Measurements from ENCODE around the gene ST6GALNAC6. TPM values are rescaled to one million over a fixed set of nuclear protein-coding genes. Genes with fewer than 3 reads are reported as not detected.

Gene ST6GALNAC6
- total RNA-seq, 1 donor: 85.0 TPM

- TF ChIP-seq, protein P1, sequence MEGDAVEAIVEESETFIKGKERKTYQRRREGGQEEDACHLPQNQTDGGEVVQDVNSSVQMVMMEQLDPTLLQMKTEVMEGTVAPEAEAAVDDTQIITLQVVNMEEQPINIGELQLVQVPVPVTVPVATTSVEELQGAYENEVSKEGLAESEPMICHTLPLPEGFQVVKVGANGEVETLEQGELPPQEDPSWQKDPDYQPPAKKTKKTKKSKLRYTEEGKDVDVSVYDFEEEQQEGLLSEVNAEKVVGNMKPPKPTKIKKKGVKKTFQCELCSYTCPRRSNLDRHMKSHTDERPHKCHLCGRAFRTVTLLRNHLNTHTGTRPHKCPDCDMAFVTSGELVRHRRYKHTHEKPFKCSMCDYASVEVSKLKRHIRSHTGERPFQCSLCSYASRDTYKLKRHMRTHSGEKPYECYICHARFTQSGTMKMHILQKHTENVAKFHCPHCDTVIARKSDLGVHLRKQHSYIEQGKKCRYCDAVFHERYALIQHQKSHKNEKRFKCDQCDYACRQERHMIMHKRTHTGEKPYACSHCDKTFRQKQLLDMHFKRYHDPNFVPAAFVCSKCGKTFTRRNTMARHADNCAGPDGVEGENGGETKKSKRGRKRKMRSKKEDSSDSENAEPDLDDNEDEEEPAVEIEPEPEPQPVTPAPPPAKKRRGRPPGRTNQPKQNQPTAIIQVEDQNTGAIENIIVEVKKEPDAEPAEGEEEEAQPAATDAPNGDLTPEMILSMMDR (IDR thresholded peaks at IDR 0.05; ENCODE audit: insufficient read depth, low read length): no peak
These were observed 31.8 kb downstream of the ST6GALNAC6 start for GRCh38 chr9:127867356-127868277.

GRCh38 chr9:127866535-127866934 is 32.9 kb downstream of the ST6GALNAC6 start:
- no peak overlapping the region for H3K4me3 ChIP-seq (ENCODE audit: low read depth, low read length)
- TF ChIP-seq, protein P1 (IDR thresholded peaks at IDR 0.05; ENCODE audit: insufficient read depth, low read length): no peak
- no peak for DNase-seq (ENCODE audit: low read depth)

More at GRCh38 chr9:127867356-127868277, 31.8 kb downstream of the ST6GALNAC6 start:
- no peak overlapping the region for H3K4me3 ChIP-seq (ENCODE audit: low read depth, low read length)
- DNase-seq (ENCODE audit: low read depth): no peak

DNA sequence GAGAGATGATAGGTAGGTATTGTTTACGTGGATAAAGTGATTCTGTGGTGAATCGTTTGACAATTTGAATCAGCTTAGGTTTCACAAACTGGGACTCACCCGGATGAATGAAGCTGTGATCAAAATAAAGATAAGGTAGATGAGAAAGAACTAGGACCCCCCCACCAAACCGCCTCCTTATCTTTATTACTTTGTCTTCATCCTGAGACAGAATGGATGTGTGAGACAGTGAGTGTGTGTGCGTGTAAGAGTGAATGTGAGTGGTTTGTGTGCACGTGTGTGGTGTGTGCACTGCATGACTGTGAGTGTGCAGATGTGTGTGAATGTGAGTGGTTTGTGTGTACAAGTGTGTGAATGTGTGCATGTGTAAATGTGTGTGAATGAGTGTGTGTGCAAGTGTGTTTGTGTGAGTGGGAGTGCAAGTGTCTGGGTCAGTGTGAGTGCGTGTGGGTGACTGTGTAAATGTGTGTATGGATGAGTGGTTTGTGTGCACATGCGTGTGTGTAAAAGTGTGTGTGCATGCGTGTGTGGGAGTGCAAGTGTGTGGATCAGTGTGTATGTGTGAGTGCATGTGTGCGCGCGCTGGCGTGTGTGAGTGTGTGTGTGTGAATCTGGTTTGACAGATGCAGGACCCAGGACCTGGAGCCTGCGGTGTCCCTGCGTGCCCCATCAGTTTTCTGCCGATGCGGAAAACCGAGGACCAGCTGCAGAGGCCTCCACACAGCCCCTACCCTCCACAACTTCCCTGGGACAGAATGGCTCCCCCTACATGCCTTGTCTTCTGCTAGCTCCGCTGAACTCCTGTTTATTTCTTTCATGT is 33.5 kb downstream of the ST6GALNAC6 start:
- no peak for DNase-seq (ENCODE audit: low read depth)
- H3K4me3 ChIP-seq (ENCODE audit: low read depth, low read length): no peak overlapping the region
- TF ChIP-seq, protein P1 (IDR thresholded peaks at IDR 0.05; ENCODE audit: insufficient read depth, low read length): no peak

DNA sequence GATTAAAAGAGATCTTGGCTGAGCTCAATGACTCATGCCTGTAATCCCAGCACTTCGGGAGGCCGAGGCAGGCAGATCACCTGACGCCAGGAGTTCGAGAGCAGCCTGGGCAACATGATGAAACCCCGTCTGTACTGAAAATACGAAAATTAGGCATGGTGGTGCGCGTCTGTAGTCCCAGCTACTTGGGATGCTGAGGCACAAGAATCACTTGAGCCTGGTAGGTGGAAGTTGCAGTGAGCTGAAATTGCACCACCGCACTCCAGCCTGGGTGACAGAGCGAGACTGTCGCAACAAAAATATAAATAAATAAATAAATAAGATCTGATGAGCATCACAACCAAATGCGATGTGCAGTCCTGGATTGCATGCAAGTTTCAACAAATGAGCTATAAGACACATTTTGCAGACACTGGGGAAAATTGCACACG is 36.2 kb downstream of the ST6GALNAC6 start:
- DNase-seq (ENCODE audit: low read depth): no peak
- no peak overlapping the region for H3K4me3 ChIP-seq (ENCODE audit: low read depth, low read length)
- TF ChIP-seq, protein P1 (IDR thresholded peaks at IDR 0.05; ENCODE audit: insufficient read depth, low read length): no peak

GRCh38 chr9:127862075-127863011 is 37.1 kb downstream of the ST6GALNAC6 start:
- TF ChIP-seq, protein P1 (IDR thresholded peaks at IDR 0.05; ENCODE audit: insufficient read depth, low read length): no peak
- DNase-seq (ENCODE audit: low read depth): no peak
- H3K4me3 ChIP-seq (ENCODE audit: low read depth, low read length): no peak overlapping the region

DNA sequence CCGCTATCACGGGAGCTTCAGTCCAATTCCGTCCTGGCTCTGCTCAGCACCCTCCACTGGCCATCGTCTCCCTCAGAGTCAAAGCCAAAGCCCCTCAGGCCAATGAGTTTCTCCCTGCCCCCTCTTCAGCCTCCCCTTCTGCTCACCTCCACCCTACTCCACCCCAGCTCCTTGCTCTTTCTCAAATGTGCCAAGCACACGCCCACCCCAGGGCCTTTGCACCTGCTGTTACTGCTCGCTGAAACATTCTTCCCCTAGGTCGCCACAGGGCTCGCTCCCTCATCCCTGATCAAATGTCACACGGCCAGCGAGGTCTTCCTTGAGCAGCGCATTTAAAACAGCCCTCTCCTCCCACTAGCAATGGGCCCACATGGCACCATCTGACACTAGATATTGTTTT is 38.6 kb downstream of the ST6GALNAC6 start:
- no peak for DNase-seq (ENCODE audit: low read depth)
- no peak overlapping the region for H3K4me3 ChIP-seq (ENCODE audit: low read depth, low read length)

More for the DNA sequence above, 38.6 kb downstream of the ST6GALNAC6 start:
- TF ChIP-seq, protein P1 (IDR thresholded peaks at IDR 0.05; ENCODE audit: insufficient read depth, low read length): no peak
